Smooth muscle cell of the brain vasculature (primary cell): Measurements from ENCODE around the gene ZSCAN10.
"Not testable (repeated sequence)": the region's sequence is repeated elsewhere in the genome, so short reads cannot be mapped to it uniquely, and the experiment has no call there.

ENCODE experiments used
- DNase-seq: peaks from one replicate; pipeline ENCODE4 v3.0.0-alpha.2; 2012; ENCODE audit warnings: low read depth, low spot score

ZSCAN10 gene

DNA sequence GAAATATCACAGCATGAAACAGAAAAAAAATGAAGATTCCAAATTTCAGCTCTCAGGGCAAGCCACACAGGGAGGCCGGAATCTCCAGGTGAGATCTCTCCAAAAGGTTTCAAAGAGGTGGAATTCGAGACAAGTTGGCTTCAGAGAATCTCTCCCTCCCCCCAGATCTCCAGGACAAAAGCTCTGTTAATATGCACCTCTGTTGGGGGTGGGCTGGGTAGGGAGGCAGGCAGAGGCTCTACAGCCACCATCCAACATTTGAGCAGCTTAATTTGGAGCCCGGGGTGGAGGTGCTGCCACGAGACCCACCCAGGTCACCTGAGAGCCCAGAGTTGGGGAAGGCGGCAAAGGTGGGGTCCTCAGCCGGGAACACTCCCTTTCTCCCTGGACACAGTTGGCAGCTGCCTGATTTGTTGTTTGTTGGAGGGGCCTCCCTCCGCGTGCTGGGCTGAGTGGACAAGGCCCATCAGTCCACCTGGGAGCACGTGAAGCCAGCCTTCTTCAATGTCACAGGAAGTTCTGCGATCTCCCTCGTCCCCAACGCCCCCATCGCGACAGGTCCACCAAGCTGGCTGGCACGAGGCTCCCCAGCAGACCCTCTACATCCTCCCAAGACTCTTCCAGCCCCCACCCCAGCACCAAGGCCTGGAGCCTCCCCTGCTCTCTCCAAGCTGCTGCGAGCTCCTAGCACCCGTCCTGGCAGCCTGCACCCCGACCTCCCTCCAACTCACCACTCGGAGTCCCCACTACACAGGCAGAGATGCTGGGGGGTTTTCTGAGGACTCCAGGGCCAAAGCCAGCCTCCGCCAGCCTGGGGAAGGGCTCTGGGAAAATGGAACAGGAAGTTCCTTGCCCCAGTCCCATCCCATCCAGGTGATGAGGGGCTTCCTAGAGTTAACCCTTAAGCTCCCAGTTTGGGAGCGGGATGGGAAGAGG lies at the start of gene ZSCAN10:
TSS of gene ZSCAN10 (minus strand) at position 836 of the 936 bp plus-strand sequence. CDS start 6,357 bp downstream, outside the sequence.
- no peak for DNase-seq

DNA sequence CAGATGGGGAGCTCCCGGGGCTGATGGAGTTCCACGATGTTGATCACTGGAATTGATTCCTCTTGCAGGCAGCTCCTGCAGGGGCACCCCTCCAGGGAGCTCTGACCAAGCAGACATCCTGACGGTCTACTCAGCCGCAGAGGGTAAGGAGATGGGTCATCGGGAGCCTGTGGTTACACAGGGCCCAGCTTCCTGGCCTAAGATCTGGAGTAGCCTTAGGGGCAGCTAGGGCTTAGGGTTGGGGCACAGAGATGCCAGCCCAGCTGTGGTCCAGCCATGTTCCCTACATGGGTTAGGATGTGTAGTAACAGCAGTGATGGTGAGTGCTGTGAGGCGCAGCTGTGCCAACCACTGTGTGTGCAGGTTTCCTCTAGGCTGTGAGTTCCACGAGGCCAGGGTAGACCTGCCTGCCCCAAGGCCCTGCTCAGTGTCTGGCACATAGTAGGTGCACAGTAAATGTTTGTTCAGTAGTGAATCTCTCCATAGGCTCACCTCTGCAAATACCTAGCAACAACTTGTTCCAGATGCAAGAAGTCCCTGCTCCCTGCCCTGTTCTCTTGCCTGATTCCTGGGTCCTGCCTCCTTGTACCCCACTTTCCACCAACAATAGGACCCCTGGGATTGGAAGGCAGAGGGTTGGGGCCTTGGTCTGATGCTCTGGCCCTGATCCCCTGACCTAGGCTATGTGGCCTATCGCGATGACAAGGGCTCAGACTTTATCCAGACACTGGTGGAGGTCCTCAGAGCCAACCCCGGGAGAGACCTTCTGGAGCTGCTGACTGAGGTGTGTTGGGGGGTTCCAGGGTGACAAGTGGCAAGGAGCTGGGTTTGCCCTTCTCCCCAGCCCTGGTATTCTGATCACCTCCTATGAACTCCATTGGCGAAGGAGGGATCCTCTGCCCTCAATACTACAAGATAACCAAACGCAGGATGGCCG lies 49.4 kb upstream of the ZSCAN10 start:
- no peak for DNase-seq

DNA sequence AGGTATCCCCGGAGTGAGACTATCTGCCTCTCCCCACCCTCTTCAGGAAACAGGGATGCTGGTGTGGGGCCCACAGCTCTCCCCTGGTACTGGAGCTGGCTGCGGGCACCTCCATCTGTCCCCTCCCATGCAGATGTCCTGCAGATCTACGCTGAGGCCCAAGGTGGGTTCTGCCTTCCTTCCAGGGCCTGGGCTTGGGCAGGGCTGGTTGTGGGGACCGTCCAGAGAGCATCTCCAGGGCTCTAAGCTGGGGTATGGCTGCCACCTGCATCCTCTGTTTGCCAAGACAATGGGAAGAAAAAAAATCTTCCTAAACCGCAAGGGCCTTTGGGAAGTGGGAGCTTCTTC lies 48.6 kb upstream of the ZSCAN10 start:
- no peak for DNase-seq

DNA sequence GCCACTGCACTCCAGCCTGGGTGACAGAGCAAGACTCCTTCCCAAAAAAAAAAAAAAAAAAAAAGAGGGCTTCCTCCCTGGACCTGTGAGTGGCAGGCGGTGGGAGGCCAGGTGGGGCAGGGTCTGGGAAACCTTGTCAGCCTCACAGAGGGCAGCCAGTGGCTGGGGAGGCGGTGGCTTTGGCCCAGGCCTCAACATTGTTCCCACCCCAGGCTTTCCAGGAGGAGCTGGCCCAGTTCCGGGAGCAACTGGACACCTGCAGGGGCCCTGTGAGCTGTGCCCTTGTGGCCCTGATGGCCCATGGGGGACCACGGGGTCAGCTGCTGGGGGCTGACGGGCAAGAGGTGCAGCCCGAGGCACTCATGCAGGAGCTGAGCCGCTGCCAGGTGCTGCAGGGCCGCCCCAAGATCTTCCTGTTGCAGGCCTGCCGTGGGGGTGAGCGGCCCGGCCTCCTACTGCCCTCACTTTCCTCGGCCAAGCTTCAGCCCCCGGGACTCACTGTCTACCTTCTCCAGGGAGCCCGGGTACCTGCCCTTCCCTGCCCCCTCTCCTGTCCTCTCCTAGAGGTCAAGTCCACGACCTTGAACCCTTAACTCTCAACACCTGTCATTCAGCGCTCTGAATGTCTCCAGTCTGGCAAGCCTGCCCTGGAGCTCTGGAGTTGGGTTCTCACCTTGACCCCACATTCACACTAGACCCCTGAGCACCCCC lies 48.1 kb upstream of the ZSCAN10 start:
- no peak for DNase-seq

DNA sequence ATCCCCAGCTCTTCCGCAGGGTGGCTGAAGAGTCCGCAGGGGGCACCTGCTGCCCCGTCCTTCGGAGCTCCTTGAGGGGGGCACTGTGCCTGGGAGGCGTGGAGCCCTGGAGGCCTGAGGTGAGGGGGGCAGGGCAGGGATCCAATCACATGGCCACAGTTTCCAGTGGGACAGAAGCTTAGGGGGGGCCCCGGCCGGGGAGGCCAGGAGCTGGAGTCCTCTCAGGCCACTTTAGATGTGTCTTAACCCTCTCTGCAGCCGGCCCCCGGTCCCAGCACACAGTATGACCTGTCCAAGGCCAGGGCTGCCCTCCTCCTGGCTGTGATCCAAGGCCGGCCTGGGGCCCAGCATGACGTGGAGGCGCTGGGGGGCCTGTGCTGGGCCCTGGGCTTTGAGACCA lies 46.6 kb upstream of the ZSCAN10 start:
- DNase-seq = no peak

DNA sequence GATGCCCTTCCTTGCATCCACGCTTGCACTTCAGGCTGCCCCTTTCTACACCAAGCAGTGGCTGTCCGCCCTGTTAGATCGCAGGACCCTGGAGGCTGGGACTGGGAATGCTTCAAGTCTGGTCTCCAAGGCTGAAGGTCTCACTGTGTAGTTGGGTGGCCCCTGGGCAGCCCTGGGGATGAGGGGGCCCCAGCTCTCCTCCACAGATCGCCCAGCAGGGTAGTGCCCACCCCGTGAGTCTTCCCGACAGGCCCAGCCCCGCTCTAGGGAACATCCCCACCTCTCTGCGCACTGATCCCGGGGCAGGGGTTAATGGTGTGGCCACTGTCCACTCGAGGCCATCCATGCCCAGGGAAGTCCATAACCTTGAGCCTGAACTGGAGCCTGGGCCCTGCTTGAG lies 46.1 kb upstream of the ZSCAN10 start:
- no peak for DNase-seq

DNA sequence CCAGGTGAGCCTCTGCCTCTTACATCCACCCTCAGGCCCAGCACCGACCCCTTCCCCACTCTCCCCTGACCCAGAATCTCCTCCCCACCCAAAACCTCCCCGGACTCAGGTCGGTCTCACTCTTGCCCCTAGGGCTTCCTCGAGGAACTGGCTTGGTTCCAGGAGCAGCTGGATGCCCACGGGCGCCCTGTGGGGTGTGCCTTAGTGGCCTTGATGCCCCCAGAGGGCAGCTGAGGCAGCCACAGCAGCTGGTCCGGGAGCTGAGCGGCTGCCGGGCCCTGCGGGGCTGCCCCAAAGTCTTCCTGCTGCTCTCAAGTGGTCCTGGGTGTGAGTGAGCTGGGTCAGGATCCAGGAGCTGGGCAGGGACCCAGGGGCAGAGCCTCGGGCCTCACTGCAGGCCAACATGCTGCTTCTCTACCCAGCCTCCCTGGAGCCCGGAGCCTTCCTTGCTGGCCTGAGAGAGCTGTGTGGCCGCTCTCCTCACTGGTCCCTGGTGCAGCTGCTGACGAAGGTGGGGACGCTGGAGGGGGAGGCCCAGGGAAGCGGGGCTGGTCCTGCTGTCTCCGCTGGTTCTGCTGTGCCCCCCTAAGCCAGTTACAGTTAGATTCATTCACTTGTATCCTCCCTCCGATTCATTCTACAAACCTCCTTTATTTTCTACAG lies 45.4 kb upstream of the ZSCAN10 start:
- no peak for DNase-seq

DNA sequence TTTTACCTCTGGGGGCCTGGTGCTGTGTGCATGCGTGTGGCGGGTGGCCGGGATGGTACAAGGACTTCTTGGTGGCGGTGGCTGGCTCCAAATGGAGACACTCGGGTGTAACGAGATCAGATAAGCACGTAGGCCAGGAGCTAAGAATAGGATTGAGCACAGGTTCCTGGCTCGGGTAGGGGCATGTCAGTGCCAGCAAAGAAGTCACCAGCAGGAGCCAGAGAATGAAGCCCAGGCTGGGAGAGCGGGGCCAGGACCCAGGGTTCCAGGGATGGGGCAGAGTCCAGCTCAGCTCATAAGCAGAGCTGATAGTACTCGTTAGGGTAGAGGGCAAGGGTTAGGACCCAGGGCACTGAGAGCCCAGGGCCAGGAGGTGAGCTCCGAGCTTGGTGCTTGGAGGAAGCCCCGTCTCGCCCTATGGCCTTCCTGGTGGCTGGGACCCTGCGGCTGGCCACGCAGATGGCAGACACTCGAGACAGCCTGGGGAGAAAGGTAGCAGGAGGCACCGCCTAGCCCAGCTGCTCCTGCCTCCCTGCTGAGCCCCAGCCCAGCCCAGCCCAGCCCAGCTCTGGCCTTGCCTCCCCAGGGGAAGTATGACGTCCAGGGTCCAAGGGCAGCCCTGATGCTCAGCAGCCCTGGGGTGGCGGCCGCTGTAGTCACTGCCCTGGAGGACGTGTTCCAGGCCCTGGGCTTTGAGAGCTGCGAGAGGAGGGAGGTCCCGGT lies 44.7 kb upstream of the ZSCAN10 start:
- DNase-seq = no peak

DNA sequence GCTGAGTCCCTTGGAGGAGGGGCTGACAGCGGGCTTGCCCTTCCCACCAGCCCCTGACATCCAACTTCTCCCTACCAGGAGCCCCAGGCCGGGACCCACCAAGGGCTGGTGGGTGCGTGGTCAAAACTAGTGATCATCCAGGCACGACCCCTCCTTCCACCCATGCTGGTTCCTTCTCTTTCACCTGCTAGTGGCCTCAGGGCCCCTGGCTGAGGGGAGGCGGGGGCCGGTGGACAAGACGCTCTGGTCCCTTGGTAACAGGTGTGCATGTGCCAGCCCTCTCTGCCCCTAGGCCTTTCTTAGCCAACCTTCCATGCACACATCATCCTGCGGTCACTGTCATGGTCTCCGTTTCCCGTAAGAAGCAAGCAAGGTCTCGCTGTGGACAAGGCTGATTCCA lies 44.1 kb upstream of the ZSCAN10 start:
- DNase-seq = no peak

DNA sequence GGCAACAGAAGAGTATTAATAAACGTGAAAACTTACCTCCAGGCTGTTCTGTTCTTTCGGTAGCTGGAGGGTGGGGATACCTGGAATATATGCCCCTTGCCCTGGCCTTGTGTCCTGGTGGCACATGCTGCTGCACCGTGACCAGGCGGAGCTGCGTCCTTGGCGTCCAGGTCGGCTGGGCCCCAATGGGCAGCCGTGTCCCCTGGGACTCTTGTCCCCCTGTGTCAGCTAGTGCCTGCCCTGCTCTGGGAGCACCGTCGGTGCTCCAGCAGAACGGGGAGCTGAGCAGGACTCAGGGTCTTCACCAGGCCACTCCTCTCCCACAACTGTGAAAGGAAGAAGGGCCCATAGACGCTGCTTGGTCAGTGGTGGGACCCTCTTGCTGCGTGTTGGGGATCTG lies 43.7 kb upstream of the ZSCAN10 start:
- no peak for DNase-seq

DNA sequence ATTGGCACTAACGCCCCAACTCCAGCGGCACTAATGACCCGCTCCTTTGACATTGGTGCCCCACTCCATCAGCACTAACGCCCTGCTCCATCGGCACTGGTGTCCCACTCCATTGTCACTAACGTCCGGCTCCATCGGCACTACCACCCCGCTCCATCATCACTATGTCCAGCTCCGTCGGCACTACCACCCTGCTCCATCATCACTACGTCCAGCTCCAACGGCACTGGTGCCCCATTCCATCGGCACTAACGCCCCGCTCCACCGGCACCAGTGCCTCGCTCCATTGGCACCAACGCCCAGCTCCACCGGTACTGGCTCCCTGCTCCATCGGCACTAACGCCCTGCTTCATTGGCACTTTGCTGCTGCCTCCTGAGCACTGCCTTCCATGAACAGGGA lies 43.2 kb upstream of the ZSCAN10 start:
- no peak for DNase-seq

DNA sequence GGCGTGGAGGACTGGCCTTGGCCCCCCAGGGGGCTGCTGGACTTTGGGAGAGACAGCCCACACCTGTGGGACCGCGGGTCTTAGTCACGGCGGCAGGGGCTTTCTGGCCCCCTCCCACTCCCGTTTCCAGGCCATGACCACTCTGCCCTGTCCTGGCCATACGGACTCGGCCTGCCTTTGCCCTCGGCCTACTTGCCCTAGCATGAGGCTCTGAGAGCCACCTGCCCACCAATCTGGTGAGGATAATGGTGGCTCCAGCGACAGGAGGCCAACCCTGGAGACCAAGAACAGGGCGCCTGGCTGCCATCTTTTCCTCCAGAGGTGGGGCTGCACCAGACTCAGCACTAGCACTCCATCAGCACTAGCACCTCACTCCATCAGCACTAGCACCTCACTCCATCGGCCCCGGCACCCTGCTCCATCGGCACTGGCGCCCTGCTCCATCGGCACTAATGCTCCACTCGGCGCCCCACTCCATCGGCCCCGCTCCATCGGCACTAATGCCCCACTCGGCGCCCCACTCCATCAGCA lies 42.8 kb upstream of the ZSCAN10 start:
- DNase-seq = no peak

DNA sequence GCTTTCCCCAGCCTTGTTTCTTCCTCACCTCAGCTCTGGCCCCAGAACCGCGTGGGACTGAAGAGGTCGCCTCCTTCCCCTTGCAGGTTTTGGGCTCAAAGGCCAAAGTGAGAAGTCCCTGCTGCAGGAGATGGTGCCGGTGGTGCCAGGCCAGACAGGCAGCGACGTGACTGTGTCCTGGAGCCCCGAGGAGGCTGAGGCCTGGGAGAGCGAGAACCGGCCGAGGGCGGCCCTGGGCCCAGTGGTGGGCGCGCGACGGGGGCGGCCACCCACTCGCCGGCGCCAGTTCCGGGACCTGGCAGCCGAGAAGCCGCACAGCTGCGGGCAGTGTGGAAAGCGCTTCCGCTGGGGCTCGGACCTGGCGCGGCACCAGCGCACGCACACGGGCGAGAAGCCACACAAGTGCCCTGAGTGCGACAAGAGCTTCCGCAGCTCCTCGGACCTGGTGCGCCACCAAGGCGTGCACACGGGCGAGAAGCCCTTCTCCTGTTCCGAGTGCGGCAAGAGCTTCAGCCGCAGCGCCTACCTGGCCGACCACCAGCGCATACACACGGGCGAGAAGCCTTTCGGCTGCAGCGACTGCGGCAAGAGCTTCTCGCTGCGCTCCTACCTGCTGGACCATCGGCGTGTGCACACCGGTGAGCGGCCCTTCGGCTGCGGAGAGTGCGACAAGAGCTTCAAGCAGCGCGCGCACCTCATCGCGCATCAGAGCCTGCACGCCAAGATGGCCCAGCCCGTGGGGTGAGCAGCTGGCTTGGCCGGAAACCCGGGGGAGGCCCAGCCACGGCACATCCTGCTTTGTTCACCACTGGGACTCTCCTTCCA lies 41.7 kb upstream of the ZSCAN10 start:
- DNase-seq = no peak

DNA sequence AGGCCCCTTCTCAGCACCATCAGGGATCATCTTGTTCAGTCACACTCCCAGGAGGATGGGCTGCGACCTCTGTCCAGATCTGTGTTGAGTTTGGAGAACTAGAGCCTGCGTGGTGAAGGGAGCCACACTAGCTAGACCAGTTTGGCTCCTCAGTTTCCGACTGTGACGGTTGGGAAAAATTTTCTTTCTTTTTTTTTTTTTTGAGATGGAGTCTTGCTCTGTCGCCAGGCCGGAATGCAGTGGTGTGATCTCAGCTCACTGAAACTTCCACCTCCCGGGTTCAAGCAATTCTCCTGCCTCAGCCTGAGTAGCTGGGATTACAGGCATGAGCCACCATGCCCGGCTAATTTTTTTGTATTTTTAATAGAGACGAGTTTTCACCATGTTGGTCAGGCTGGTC lies 40.5 kb upstream of the ZSCAN10 start:
- not testable (repeated sequence) for DNase-seq

DNA sequence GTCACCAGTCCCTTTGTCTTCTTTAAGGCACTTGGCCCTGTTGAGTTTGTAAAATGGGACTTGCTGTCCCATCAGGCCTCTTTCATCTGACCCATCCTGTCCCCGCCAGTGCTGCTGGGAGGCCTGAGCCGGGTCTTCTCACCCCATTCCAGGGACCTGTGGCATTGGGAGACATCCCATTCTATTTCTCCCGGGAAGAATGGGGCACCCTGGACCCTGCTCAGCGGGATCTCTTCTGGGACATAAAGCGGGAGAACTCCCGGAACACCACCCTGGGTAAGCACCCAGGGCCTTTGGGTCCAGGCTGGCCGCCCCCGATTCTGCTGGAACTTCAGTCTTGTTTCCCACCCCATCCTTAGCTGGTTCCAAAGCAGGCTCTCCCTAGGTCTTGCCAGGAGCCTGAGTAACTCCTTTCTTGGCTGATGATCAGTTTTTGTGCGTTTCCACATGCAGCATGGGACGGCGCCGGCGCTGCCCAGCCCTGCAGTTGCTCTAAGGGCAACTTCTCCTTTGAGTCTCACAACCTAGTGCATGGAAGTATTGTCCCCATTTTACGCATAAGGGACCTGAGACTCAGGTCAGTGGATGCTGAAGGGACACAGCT lies 39.8 kb upstream of the ZSCAN10 start:
- DNase-seq = no peak

DNA sequence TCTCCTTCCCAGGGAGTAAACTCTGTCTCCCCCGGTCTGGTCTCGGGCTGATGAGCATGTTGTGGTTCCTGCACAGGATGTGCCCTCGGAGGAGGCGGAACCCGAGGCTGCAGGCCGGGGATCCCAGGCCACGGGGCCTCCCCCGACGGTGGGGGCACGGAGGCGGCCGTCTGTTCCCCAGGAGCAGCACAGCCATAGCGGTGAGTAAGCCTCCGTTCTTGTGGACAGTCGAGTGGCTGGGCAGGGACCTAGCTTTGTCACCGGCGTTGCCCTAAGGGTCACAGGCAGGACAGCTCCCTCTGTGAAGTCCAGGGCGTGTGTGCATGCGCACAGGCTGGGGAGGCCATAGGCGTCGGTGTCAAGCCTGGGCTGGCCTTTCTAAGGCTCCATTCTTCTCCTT lies 39.2 kb upstream of the ZSCAN10 start:
- DNase-seq = no peak

DNA sequence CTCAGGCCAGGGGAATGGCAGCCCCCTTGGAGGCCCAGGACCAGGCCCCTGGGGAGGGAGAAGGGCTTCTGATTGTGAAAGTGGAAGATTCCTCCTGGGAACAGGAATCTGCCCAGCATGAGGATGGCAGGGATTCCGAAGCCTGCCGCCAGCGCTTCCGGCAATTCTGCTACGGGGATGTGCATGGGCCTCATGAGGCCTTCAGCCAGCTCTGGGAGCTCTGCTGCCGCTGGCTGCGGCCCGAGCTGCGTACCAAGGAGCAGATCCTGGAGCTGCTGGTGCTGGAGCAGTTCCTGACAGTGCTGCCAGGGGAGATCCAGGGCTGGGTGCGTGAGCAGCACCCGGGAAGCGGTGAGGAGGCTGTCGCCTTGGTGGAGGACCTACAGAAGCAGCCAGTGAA lies 38.2 kb upstream of the ZSCAN10 start:
- DNase-seq = no peak

DNA sequence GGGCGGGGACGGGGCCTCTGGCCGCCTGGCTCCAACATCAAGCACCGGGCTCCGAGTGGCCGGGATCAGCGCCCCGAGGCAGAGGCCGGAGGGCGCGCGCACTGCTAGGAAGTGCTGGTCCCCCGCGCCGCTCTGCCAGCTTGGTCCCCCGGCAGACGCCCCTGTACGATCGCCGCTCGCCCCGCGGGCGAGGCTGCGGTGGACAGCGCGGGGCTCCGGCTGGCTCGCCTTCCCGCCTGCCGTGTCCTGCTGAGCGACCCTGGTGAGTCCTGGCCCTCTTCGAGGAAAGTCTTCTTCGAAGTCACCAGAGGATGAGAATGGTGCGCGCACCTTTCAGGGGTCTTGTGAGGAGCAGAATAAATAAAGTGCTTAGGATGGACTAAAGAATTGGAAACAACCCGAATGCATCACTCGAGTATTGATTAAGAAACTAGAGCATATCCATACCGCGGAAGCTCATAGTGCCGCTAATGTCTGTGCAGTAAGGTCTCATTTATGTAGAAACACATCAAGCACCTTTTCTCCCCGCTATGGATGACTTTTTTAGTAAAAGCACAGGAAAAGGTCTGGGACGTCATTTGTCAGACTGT lies 36.1 kb upstream of the ZSCAN10 start:
- DNase-seq = no peak
